Measurements from ENCODE around the gene RAP1A.

Gene RAP1A

DNA sequence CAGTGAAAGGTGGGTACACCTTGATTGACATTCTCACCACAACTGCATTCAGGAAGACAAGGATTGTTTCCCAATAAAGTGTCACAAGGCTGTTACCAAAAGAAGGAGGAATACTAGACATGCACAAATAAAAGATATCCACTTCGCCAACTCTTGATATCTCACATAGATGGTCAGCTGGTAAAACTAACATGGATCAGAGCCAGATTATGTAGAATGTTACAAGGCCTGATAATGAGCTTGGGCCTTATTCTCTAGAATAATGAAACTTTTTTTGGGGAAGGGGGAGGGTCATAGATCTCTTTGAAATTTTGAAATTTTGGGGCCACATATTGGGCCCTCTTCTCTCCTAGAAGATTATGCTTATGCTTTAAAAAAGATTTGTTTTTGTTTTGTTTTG is 24.9 kb downstream of the RAP1A start:
- DNase-seq (no peak), ATAC-seq (replicated peaks) (no peak)
- Mint-ChIP-seq H3K4me1 (ENCODE audit: low read depth in 2 of 2) (peaks cover 53 to 75% of the 10 kb centered on the region in 2 donors), H3K4me3 (peak overlapping the region in 1 of 2 donors; percentile 53), H3K9me3 (no peaks in the 10 kb centered on the region), H3K27me3 (no peaks in the 10 kb centered on the region), H3K27ac (peak overlapping the region in 1 of 2 donors; percentile 73), H3K36me3 (ENCODE audit: insufficient read depth) (peaks cover 19% of the 10 kb centered on the region)

DNA sequence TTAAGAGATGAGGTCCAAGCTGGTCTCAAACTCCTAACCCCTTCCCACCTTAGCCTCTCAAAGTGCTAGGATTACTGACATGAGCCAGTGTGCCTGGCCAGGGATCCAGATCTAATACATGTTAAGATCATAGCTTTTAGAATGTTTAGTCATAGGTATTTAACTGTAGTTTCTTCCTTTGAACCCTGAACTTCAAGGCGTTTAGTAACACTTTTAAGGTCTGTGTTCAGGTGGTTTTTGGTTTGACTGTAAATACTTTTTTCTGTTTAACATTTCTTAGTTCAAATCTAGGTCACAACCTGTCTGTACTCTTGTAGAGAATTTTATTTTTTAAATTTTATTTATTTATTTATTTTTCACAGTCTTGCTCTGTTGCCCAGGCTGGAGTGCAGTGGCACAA is 28.1 kb downstream of the RAP1A start:
- peak; percentile 72 for ATAC-seq (replicated peaks)
- no peak for DNase-seq
- Mint-ChIP-seq H3K27me3 (no peaks in the 10 kb centered on the region), H3K27ac (peak overlapping the region; percentile 79 to 82), H3K9me3 (no peaks in the 10 kb centered on the region), H3K36me3 (ENCODE audit: insufficient read depth) (peaks cover 27% of the 10 kb centered on the region), H3K4me3 (peak overlapping the region; percentile 58 to 64), H3K4me1 (ENCODE audit: low read depth in 2 of 2) (peaks cover 49 to 70% of the 10 kb centered on the region in 2 donors)

DNA sequence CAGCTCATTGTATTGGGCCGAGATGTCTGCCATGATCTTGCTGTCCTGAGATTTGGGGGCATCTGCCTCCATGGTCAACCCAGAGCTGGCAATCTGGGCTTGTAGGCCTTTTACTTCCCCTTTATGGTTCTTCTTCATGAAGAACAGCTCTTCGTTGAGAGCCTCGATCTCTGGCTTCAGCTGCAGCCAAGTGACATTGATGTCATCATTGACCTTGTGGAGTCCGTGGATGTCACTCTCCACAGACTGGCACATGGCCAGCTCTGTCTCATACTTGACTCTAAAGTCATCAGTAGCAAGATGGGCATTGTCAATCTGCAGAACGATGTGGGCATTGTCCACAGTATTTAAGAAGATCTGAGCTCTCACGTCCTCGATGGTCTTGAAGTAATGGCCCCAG is 29.2 kb downstream of the RAP1A start:
- peak overlapping the region; percentile 79 to 82 for H3K27ac Mint-ChIP-seq
- peak overlapping the region; percentile 51 to 68 for H3K4me3 Mint-ChIP-seq
- peaks cover 23% of the 10 kb centered on the region for H3K36me3 Mint-ChIP-seq (ENCODE audit: insufficient read depth)
- H3K27me3 Mint-ChIP-seq, result no peaks in the 10 kb centered on the region
- ATAC-seq (replicated peaks) (no peak), DNase-seq (no peak)
- peaks cover 52 to 70% of the 10 kb centered on the region in 2 donors for H3K4me1 Mint-ChIP-seq (ENCODE audit: low read depth in 2 of 2)
- H3K9me3 Mint-ChIP-seq, result no peaks in the 10 kb centered on the region

DNA sequence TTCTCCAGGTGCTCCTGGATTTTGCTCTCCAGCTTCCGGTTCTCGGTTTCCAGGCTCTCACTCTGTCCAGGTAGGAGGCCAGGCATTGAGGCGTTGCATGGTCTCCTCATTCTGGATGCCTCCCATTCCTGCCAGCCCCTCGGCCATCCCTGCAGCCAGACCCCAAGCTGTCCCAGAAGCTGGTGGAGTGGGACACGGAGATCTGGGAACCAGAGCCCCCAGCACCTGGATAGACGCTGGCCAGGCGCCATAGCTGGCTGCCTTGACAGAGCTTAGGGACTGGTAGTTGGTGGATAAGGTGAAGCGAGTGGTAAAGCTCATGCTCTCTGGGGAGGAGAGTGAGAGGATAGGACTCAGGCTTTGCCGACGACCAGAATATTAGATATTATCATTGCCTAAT is 29.6 kb downstream of the RAP1A start:
- Mint-ChIP-seq H3K4me3 (peak overlapping the region in 1 of 2 donors; percentile 68), H3K27me3 (no peaks in the 10 kb centered on the region), H3K9me3 (no peaks in the 10 kb centered on the region), H3K4me1 (ENCODE audit: low read depth in 2 of 2) (peaks cover 51 to 71% of the 10 kb centered on the region in 2 donors), H3K36me3 (ENCODE audit: insufficient read depth) (peaks cover 23% of the 10 kb centered on the region), H3K27ac (peak overlapping the region; percentile 79 to 82)
- no peak for DNase-seq
- ATAC-seq (replicated peaks), result no peak

DNA sequence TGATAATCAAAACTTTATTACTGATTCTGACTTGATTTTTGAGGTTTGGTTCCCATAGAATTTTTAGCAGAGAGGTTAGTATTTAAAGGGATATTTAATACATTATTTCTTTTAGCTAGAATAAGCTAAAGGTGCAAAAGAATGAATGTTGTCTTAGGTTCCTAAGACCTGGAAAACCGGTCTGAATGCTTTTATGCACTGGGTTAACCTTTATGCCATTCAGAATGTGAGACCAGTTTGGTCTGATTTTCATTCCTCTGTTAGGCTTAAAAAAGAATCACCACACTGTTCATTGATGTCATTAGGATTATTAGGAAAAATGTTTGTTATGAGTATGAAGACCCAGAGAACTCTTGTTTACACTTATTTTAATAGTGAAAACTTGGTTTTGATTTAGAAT is 30.1 kb downstream of the RAP1A start:
- no peak for DNase-seq
- no peak for ATAC-seq (replicated peaks)
- no peak overlapping the region for H3K4me3 Mint-ChIP-seq
- H3K9me3 Mint-ChIP-seq, result no peaks in the 10 kb centered on the region
- H3K27ac Mint-ChIP-seq, result no peak overlapping the region
- H3K4me1 Mint-ChIP-seq (ENCODE audit: low read depth in 2 of 2), result peaks cover 49 to 69% of the 10 kb centered on the region in 2 donors
- H3K27me3 Mint-ChIP-seq, result no peaks in the 10 kb centered on the region
- H3K36me3 Mint-ChIP-seq (ENCODE audit: insufficient read depth), result peaks cover 23% of the 10 kb centered on the region

DNA sequence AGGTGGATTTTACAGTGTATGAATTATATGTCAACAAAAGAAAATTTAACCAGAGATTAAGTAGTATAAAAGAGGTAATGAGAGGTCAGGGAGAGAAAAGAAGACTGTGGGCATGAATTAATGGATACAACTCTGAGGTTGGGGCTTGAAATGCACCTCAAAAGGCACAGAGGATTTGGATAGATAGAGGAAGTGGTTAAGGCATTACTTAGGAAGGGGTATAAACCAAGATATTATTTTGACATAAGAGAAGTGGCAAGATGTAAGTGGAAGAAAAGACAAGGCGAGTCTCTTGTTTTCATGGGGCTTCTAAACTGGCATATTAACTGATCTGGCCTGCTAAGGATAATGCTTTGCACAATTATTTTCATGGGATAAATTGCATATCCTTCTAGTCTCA is 34.1 kb downstream of the RAP1A start:
- H3K4me3 Mint-ChIP-seq, result peak overlapping the region in 1 of 2 donors; percentile 3
- peaks cover 32 to 55% of the 10 kb centered on the region in 2 donors for H3K4me1 Mint-ChIP-seq (ENCODE audit: low read depth in 2 of 2)
- no peak for ATAC-seq (replicated peaks)
- H3K36me3 Mint-ChIP-seq (ENCODE audit: insufficient read depth), result peaks cover 15% of the 10 kb centered on the region
- H3K27ac Mint-ChIP-seq, result peak overlapping the region in 1 of 2 donors; percentile 8
- no peak for DNase-seq
- H3K27me3 Mint-ChIP-seq, result no peaks in the 10 kb centered on the region
- H3K9me3 Mint-ChIP-seq, result no peaks in the 10 kb centered on the region

GRCh38 chr1:111654839-111655238 is 35.2 kb downstream of the RAP1A start:
- Mint-ChIP-seq H3K27ac (peak overlapping the region; percentile 20 to 90), H3K4me3 (peak overlapping the region in 1 of 2 donors; percentile 36), H3K36me3 (ENCODE audit: insufficient read depth) (peaks cover 10% of the 10 kb centered on the region), H3K27me3 (no peaks in the 10 kb centered on the region), H3K9me3 (no peaks in the 10 kb centered on the region), H3K4me1 (ENCODE audit: low read depth in 2 of 2) (peaks cover 28 to 49% of the 10 kb centered on the region in 2 donors)
- DNase-seq, result no peak
- ATAC-seq (replicated peaks), result no peak

GRCh38 chr1:111656086-111657017 is 36.8 kb downstream of the RAP1A start:
- Mint-ChIP-seq H3K9me3 (no peaks in the 10 kb centered on the region), H3K27ac (peak overlapping the region in 1 of 2 donors; percentile 9), H3K27me3 (no peaks in the 10 kb centered on the region), H3K4me1 (ENCODE audit: low read depth in 2 of 2) (peaks cover 26 to 38% of the 10 kb centered on the region in 2 donors), H3K4me3 (peak overlapping the region in 1 of 2 donors; percentile 43), H3K36me3 (ENCODE audit: insufficient read depth) (peaks cover 3% of the 10 kb centered on the region)
- DNase-seq (peak; percentile 7 to 46 (median 15)), ATAC-seq (replicated peaks) (no peak)

- H3K9me3 Mint-ChIP-seq, result no peaks in the 10 kb centered on the region
These were observed 39.0 kb downstream of the RAP1A start for GRCh38 chr1:111658622-111659021.

GRCh38 chr1:111660204-111661150 is 40.9 kb downstream of the RAP1A start:
- H3K27ac Mint-ChIP-seq, result no peak overlapping the region
- peak; percentile 37 for ATAC-seq (replicated peaks)
- no peaks in the 10 kb centered on the region for H3K27me3 Mint-ChIP-seq
- H3K4me1 Mint-ChIP-seq (ENCODE audit: low read depth in 2 of 2), result peaks cover 31 to 52% of the 10 kb centered on the region in 2 donors
- no peak for DNase-seq
- no peaks in the 10 kb centered on the region for H3K9me3 Mint-ChIP-seq
- H3K36me3 Mint-ChIP-seq (ENCODE audit: insufficient read depth), result peaks cover 12% of the 10 kb centered on the region
- H3K4me3 Mint-ChIP-seq, result no peak overlapping the region

More at GRCh38 chr1:111658622-111659021, 39.0 kb downstream of the RAP1A start:
- Mint-ChIP-seq H3K27ac (no peak overlapping the region), H3K4me3 (peak overlapping the region in 1 of 2 donors; percentile 37), H3K4me1 (ENCODE audit: low read depth in 2 of 2) (peaks cover 30 to 50% of the 10 kb centered on the region in 2 donors), H3K27me3 (no peaks in the 10 kb centered on the region), H3K36me3 (ENCODE audit: insufficient read depth) (peaks cover 9% of the 10 kb centered on the region)
- DNase-seq (no peak), ATAC-seq (replicated peaks) (no peak)

DNA sequence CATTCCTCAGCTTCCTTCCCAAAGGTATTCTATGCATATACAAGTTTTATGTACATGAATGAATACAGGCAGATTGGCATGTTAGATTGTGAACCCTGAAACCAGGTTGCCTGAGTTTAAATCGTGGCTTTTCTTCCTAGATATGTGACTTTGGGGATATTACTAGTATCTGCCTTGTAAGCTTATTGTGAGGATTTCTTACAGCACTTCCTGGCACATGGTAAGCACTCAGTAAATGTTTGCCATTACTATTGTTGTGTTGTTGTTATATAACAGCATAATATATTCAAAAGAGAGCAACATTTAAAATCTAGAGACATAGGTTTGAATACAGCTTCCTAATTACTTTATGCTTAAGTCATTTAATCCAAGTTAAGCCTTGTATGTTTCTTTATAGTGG is 45.1 kb downstream of the RAP1A start:
- H3K4me3 Mint-ChIP-seq, result peak overlapping the region; percentile 32 to 45
- H3K27ac Mint-ChIP-seq, result peak overlapping the region; percentile 49 to 90
- peaks cover 26% of the 10 kb centered on the region for H3K36me3 Mint-ChIP-seq (ENCODE audit: insufficient read depth)
- H3K9me3 Mint-ChIP-seq, result no peaks in the 10 kb centered on the region
- DNase-seq, result no peak
- no peaks in the 10 kb centered on the region for H3K27me3 Mint-ChIP-seq
- no peak for ATAC-seq (replicated peaks)
- H3K4me1 Mint-ChIP-seq (ENCODE audit: low read depth in 2 of 2), result peaks cover 37 to 66% of the 10 kb centered on the region in 2 donors

- no peak for ATAC-seq (replicated peaks)
- H3K4me3 Mint-ChIP-seq, result no peak overlapping the region
- no peak for DNase-seq
- H3K9me3 Mint-ChIP-seq, result no peaks in the 10 kb centered on the region
- no peaks in the 10 kb centered on the region for H3K27me3 Mint-ChIP-seq
- H3K4me1 Mint-ChIP-seq (ENCODE audit: low read depth in 2 of 2), result peaks cover 46 to 75% of the 10 kb centered on the region in 2 donors
- H3K27ac Mint-ChIP-seq, result peak overlapping the region in 1 of 2 donors; percentile 90
- peaks cover 26% of the 10 kb centered on the region for H3K36me3 Mint-ChIP-seq (ENCODE audit: insufficient read depth)
These were observed 45.9 kb downstream of the RAP1A start for GRCh38 chr1:111665497-111665896.

- H3K27me3 Mint-ChIP-seq, result no peaks in the 10 kb centered on the region
- H3K27ac Mint-ChIP-seq, result peak overlapping the region in 1 of 2 donors; percentile 11
- no peak for DNase-seq
- no peak overlapping the region for H3K4me3 Mint-ChIP-seq
- no peak for ATAC-seq (replicated peaks)
- H3K4me1 Mint-ChIP-seq (ENCODE audit: low read depth in 2 of 2), result peaks cover 56 to 85% of the 10 kb centered on the region in 2 donors
- H3K9me3 Mint-ChIP-seq, result no peaks in the 10 kb centered on the region
- peaks cover 24% of the 10 kb centered on the region for H3K36me3 Mint-ChIP-seq (ENCODE audit: insufficient read depth)
These were observed 47.2 kb downstream of the RAP1A start for GRCh38 chr1:111666828-111667227.
